WTC11 (cell line): ENCODE measurements around the gene GTSE1.

Experiments used
- CREM ChIP-seq: sonication (generic); formaldehyde crosslinking; IDR thresholded peaks from 2 replicates; pipeline ENCODE4 v1.8.1; 2022; ENCODE audit warnings: mild to moderate bottlenecking, missing genetic modification reagents, moderate library complexity
- ESRRA ChIP-seq: sonication (generic); formaldehyde crosslinking; IDR thresholded peaks from 2 replicates; pipeline ENCODE4 v1.8.1; 2022; ENCODE audit warnings: mild to moderate bottlenecking, missing genetic modification reagents, borderline replicate concordance
- KAT7 ChIP-seq: sonication (generic); formaldehyde crosslinking; IDR thresholded peaks from 2 replicates; pipeline ENCODE4 v1.8.1; 2023; ENCODE audit warnings: missing genetic modification reagents, mild to moderate bottlenecking, borderline replicate concordance
- NR3C1 ChIP-seq: sonication (generic); formaldehyde crosslinking; conservative IDR thresholded peaks from 2 replicates; pipeline ENCODE4 v1.8.1; 2023; ENCODE audit warnings: low read depth, mild to moderate bottlenecking, missing genetic modification reagents
- TF ChIP-seq, protein P1 (sequence below): sonication (generic); formaldehyde crosslinking; IDR thresholded peaks from 2 replicates; pipeline ENCODE4 v1.8.1; 2023; ENCODE audit warnings: mild to moderate bottlenecking, missing genetic modification reagents, moderate library complexity
- TF ChIP-seq, protein P2 (sequence below): fragments of 200-600 bp; IDR thresholded peaks from 2 replicates; pipeline ENCODE4 v1.8.0; 2022; ENCODE audit warnings: antibody characterized with exemption
- TF ChIP-seq, protein P3 (sequence below): sonication (generic); formaldehyde crosslinking; IDR thresholded peaks from 2 replicates; pipeline ENCODE4 v1.8.0; 2022; ENCODE audit warnings: mild to moderate bottlenecking, missing genetic modification reagents

DNA sequence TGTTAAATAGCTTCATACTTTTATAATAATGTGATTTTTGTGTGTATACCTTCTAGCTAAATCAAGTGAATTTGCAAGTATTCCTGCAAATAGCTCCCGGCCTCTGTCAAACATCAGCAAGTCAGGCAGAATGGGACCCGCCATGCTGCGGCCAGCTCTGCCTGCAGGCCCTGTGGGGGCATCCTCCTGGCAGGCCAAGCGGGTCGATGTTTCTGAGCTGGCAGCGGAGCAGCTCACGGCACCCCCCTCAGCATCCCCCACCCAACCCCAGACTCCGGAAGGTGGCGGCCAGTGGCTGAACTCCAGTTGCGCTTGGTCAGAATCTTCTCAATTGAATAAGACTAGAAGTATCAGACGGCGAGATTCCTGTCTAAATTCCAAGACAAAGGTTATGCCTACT, 19.3 kb downstream of the GTSE1 start:
- TF ChIP-seq ESRRA (CRISPR knock-in tag) = no peak
- no peak for TF ChIP-seq NR3C1
- TF ChIP-seq, protein P1, sequence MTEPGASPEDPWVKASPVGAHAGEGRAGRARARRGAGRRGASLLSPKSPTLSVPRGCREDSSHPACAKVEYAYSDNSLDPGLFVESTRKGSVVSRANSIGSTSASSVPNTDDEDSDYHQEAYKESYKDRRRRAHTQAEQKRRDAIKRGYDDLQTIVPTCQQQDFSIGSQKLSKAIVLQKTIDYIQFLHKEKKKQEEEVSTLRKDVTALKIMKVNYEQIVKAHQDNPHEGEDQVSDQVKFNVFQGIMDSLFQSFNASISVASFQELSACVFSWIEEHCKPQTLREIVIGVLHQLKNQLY (CRISPR knock-in tag) = no peak
- TF ChIP-seq, protein P2, sequence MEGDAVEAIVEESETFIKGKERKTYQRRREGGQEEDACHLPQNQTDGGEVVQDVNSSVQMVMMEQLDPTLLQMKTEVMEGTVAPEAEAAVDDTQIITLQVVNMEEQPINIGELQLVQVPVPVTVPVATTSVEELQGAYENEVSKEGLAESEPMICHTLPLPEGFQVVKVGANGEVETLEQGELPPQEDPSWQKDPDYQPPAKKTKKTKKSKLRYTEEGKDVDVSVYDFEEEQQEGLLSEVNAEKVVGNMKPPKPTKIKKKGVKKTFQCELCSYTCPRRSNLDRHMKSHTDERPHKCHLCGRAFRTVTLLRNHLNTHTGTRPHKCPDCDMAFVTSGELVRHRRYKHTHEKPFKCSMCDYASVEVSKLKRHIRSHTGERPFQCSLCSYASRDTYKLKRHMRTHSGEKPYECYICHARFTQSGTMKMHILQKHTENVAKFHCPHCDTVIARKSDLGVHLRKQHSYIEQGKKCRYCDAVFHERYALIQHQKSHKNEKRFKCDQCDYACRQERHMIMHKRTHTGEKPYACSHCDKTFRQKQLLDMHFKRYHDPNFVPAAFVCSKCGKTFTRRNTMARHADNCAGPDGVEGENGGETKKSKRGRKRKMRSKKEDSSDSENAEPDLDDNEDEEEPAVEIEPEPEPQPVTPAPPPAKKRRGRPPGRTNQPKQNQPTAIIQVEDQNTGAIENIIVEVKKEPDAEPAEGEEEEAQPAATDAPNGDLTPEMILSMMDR = no peak
- no peak for TF ChIP-seq CREM
- TF ChIP-seq KAT7 = no peak
- TF ChIP-seq, protein P3, sequence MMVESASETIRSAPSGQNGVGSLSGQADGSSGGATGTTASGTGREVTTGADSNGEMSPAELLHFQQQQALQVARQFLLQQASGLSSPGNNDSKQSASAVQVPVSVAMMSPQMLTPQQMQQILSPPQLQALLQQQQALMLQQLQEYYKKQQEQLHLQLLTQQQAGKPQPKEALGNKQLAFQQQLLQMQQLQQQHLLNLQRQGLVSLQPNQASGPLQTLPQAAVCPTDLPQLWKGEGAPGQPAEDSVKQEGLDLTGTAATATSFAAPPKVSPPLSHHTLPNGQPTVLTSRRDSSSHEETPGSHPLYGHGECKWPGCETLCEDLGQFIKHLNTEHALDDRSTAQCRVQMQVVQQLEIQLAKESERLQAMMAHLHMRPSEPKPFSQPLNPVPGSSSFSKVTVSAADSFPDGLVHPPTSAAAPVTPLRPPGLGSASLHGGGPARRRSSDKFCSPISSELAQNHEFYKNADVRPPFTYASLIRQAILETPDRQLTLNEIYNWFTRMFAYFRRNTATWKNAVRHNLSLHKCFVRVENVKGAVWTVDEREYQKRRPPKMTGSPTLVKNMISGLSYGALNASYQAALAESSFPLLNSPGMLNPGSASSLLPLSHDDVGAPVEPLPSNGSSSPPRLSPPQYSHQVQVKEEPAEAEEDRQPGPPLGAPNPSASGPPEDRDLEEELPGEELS (CRISPR knock-in tag) = no peak
